Hepatocyte (in vitro differentiated cells): ENCODE data around the gene VANGL2.

Experiments
- CTCF ChIP-seq: fragments of 200-600 bp; sonication (generic); IDR thresholded peaks from 2 replicates; pipeline ENCODE4 v1.5.1; 2016; ENCODE audit warnings: antibody characterized with exemption, mild to moderate bottlenecking; ENCODE audit not compliant: poor library complexity
- EZH2 ChIP-seq: fragments of 200-600 bp; sonication (generic); IDR thresholded peaks from 2 replicates; pipeline ENCODE4 v1.6.1; 2016; ENCODE audit warnings: antibody characterized with exemption, mild to moderate bottlenecking, borderline replicate concordance
- EZH2phosphoT487 ChIP-seq: fragments of 200-600 bp; sonication (generic); IDR thresholded peaks from one replicate; pipeline ENCODE4 v1.6.1; 2018; ENCODE audit warnings: antibody characterized with exemption, mild to moderate bottlenecking, low read depth, moderate library complexity; ENCODE audit not compliant: unreplicated experiment, severe bottlenecking

- no peak for TF ChIP-seq CTCF
- TF ChIP-seq EZH2 = no peak
- TF ChIP-seq EZH2phosphoT487 = no peak
Observed at GRCh38 chr1:160401487-160401805, 1.1 kb downstream of the VANGL2 start.
